Measurements from ENCODE around the gene CDK19.

DNA sequence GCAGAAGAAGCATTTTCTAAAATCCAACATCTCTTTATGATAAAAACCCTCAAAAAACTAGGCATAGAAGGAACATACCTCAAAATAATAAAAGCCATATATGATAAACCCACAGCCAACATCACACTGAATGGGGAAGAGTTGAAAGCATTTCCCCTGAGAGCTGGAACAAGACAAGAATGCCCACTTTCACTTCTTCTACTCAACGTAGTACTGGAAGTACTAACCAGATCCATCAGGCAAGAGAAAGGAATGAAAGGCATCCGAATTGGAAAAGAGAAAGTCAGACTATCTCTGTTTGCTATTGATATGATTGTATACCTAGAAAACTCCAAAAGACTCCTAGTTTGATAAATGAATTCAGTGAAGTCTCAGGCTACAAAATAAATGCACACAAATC lies 7.9 kb upstream of the CDK19 start:
- TF ChIP-seq, protein P1, sequence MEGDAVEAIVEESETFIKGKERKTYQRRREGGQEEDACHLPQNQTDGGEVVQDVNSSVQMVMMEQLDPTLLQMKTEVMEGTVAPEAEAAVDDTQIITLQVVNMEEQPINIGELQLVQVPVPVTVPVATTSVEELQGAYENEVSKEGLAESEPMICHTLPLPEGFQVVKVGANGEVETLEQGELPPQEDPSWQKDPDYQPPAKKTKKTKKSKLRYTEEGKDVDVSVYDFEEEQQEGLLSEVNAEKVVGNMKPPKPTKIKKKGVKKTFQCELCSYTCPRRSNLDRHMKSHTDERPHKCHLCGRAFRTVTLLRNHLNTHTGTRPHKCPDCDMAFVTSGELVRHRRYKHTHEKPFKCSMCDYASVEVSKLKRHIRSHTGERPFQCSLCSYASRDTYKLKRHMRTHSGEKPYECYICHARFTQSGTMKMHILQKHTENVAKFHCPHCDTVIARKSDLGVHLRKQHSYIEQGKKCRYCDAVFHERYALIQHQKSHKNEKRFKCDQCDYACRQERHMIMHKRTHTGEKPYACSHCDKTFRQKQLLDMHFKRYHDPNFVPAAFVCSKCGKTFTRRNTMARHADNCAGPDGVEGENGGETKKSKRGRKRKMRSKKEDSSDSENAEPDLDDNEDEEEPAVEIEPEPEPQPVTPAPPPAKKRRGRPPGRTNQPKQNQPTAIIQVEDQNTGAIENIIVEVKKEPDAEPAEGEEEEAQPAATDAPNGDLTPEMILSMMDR (IDR thresholded peaks at IDR 0.05; ENCODE audit: low read length), result no peak
- TF ChIP-seq EZH2 (optimal IDR thresholded peaks at IDR 0.05; ENCODE audit: low read depth, low read length) (no peak), EZH2phosphoT487 (IDR thresholded peaks at IDR 0.05; ENCODE audit: low read length) (no peak)

All from MM.1S (cell line).